ENCODE measurements around the gene CDKAL1.
"Not testable (repeated sequence)": the region's sequence is repeated elsewhere in the genome, so short reads cannot be mapped to it uniquely, and the experiment has no call there.

The CDKAL1 gene

GRCh38 chr6:20722455-20722854, 188.2 kb downstream of the CDKAL1 start:
- Histone ChIP-seq H3K27ac (ENCODE audit: poor library complexity, severe bottlenecking) (no peak overlapping the region), H3K4me3 (ENCODE audit: severe bottlenecking) (no peak overlapping the region), H3K36me3 (ENCODE audit: low read depth) (no peaks in the 10 kb centered on the region), H3K4me1 (ENCODE audit: insufficient read depth, poor library complexity, severe bottlenecking) (no peaks in the 10 kb centered on the region), H3K27me3 (ENCODE audit: insufficient read depth, poor library complexity, severe bottlenecking) (no peaks in the 10 kb centered on the region), H3K9me3 (ENCODE audit: severe bottlenecking) (no peaks in the 10 kb centered on the region)
- no peak for TF ChIP-seq CTCF (IDR thresholded peaks at IDR 0.05; ENCODE audit: poor library complexity, severe bottlenecking)
- ATAC-seq (ENCODE audit: low read depth) (no peak), DNase-seq (ENCODE audit: low spot score) (no peak)

DNA sequence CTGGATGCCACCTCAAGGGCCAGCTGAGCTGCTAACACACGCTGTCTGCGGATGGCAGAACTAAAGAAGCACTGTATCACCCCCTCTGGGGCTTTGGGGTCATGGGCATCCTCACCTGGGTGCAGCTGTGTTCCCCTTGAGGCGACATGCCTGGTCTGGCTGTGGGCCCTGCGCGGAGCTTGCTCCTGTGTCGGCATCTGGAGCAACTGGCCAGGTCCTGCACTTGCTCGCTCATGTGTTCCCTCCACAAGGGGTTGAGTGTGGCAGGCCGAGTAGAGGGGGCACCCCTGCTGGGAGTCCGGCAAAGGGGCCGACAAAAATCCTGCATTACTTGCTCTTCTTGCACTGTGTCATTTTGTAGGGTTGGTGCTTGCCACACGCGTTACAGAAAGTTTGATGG, 189.0 kb downstream of the CDKAL1 start:
- H3K27me3 ChIP-seq (ENCODE audit: insufficient read depth, poor library complexity, severe bottlenecking): no peaks in the 10 kb centered on the region
- ATAC-seq (ENCODE audit: low read depth) (no peak), DNase-seq (ENCODE audit: low spot score) (no peak)
- TF ChIP-seq CTCF (IDR thresholded peaks at IDR 0.05; ENCODE audit: poor library complexity, severe bottlenecking): no peak
- no peak overlapping the region for H3K27ac ChIP-seq (ENCODE audit: poor library complexity, severe bottlenecking)
- no peaks in the 10 kb centered on the region for H3K36me3 ChIP-seq (ENCODE audit: low read depth)
- H3K4me1 ChIP-seq (ENCODE audit: insufficient read depth, poor library complexity, severe bottlenecking): no peaks in the 10 kb centered on the region
- H3K9me3 ChIP-seq (ENCODE audit: severe bottlenecking): no peaks in the 10 kb centered on the region
- no peak overlapping the region for H3K4me3 ChIP-seq (ENCODE audit: severe bottlenecking)

- TF ChIP-seq CTCF (IDR thresholded peaks at IDR 0.05; ENCODE audit: poor library complexity, severe bottlenecking): no peak
- no peak overlapping the region for H3K27ac ChIP-seq (ENCODE audit: poor library complexity, severe bottlenecking)
- DNase-seq (ENCODE audit: low spot score) (no peak), ATAC-seq (ENCODE audit: low read depth) (no peak)
- no peaks in the 10 kb centered on the region for H3K9me3 ChIP-seq (ENCODE audit: severe bottlenecking)
- H3K4me3 ChIP-seq (ENCODE audit: severe bottlenecking): no peak overlapping the region
- no peaks in the 10 kb centered on the region for H3K4me1 ChIP-seq (ENCODE audit: insufficient read depth, poor library complexity, severe bottlenecking)
- no peaks in the 10 kb centered on the region for H3K36me3 ChIP-seq (ENCODE audit: low read depth)
- H3K27me3 ChIP-seq (ENCODE audit: insufficient read depth, poor library complexity, severe bottlenecking): no peaks in the 10 kb centered on the region
These were observed 190.4 kb downstream of the CDKAL1 start for GRCh38 chr6:20724443-20725190.

DNA sequence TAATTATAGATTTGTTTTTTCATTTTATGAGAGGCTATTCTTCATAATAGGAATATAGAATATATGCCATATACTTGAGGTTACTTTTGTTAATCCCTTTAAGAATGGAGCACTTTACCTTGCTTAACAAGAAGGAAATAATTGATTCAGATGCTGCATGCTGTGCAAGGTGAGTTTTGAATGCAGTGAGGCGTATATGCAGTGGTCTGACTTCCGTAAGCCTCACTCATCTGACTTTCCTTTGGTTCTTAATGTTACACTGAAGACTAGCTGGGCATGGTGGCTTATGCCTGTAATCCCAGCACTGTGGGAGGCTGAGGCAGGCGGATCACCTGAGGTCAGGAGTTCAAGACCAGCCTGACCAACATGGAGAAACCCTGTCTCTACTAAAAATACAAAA, 191.0 kb downstream of the CDKAL1 start:
- not testable (repeated sequence) for H3K9me3 ChIP-seq (ENCODE audit: severe bottlenecking); H3K4me1 ChIP-seq (ENCODE audit: insufficient read depth, poor library complexity, severe bottlenecking); ATAC-seq (ENCODE audit: low read depth); DNase-seq (ENCODE audit: low spot score); H3K27ac ChIP-seq (ENCODE audit: poor library complexity, severe bottlenecking); H3K27me3 ChIP-seq (ENCODE audit: insufficient read depth, poor library complexity, severe bottlenecking); H3K36me3 ChIP-seq (ENCODE audit: low read depth); H3K4me3 ChIP-seq (ENCODE audit: severe bottlenecking)

- ATAC-seq (ENCODE audit: low read depth) (no peak), DNase-seq (ENCODE audit: low spot score) (no peak)
- Histone ChIP-seq H3K9me3 (ENCODE audit: severe bottlenecking) (no peaks in the 10 kb centered on the region), H3K36me3 (ENCODE audit: low read depth) (no peaks in the 10 kb centered on the region), H3K27me3 (ENCODE audit: insufficient read depth, poor library complexity, severe bottlenecking) (no peaks in the 10 kb centered on the region), H3K27ac (ENCODE audit: poor library complexity, severe bottlenecking) (no peak overlapping the region), H3K4me1 (ENCODE audit: insufficient read depth, poor library complexity, severe bottlenecking) (no peaks in the 10 kb centered on the region), H3K4me3 (ENCODE audit: severe bottlenecking) (no peak overlapping the region)
- TF ChIP-seq CTCF (IDR thresholded peaks at IDR 0.05; ENCODE audit: poor library complexity, severe bottlenecking): no peak
These were observed 194.8 kb downstream of the CDKAL1 start for GRCh38 chr6:20729086-20729485.

GRCh38 chr6:20732362-20732761, 198.1 kb downstream of the CDKAL1 start:
- not testable (repeated sequence) for ATAC-seq (ENCODE audit: low read depth); H3K36me3 ChIP-seq (ENCODE audit: low read depth); H3K4me1 ChIP-seq (ENCODE audit: insufficient read depth, poor library complexity, severe bottlenecking); H3K9me3 ChIP-seq (ENCODE audit: severe bottlenecking); H3K27me3 ChIP-seq (ENCODE audit: insufficient read depth, poor library complexity, severe bottlenecking); H3K27ac ChIP-seq (ENCODE audit: poor library complexity, severe bottlenecking); DNase-seq (ENCODE audit: low spot score); H3K4me3 ChIP-seq (ENCODE audit: severe bottlenecking)
